ENCODE data around the gene USH2A.

- TF ChIP-seq SIN3A (IDR thresholded peaks at IDR 0.05; ENCODE audit: low read depth) (no peak), REST (IDR thresholded peaks at IDR 0.05; ENCODE audit: low read depth) (no peak), CTCF (IDR thresholded peaks at IDR 0.05 in 2 of 3, conservative IDR thresholded peaks at IDR 0.05 in 1 of 3; ENCODE audit: borderline replicate concordance in 1 of 3, insufficient read depth in 1 of 3, low read depth in 2 of 3, low read length in 2 of 3) (no peak), MAX (IDR thresholded peaks at IDR 0.05) (no peak)
These were observed 39.0 kb upstream of the USH2A start for GRCh38 chr1:216462066-216462775.

All from HCT116 (cell line).